DMS 273 (cell line): ENCODE results near the gene NEURL3.
"Not testable (repeated sequence)": the region's sequence is repeated elsewhere in the genome, so short reads cannot be mapped to it uniquely, and the experiment has no call there.

ENCODE experiments used
- DNase-seq: peaks from one replicate; lab custom pipeline; 2025; ENCODE audit not compliant: unreplicated experiment; lab: John Stamatoyannopoulos, UW

NEURL3 gene

GRCh38 chr2:96508521-96509113 lies 3.5 kb upstream of the NEURL3 start:
- no peak for DNase-seq

GRCh38 chr2:96507957-96508520 lies 2.9 kb upstream of the NEURL3 start:
- DNase-seq: peak; percentile 86

GRCh38 chr2:96506907-96507240 lies 1.7 kb upstream of the NEURL3 start:
- no peak for DNase-seq

- DNase-seq: no peak
Observed at GRCh38 chr2:96506016-96506906, 1.1 kb upstream of the NEURL3 start.

GRCh38 chr2:96503637-96504243 lies 1.4 kb downstream of the NEURL3 start:
- DNase-seq: no peak

- no peak for DNase-seq
Observed at GRCh38 chr2:96502891-96503636, 2.1 kb downstream of the NEURL3 start.

GRCh38 chr2:96501886-96502810 lies 3.0 kb downstream of the NEURL3 start:
- DNase-seq: no peak

- DNase-seq: no peak
Observed at GRCh38 chr2:96501471-96501874, 3.7 kb downstream of the NEURL3 start.

GRCh38 chr2:96500385-96501066 lies 4.6 kb downstream of the NEURL3 start:
- no peak for DNase-seq

- DNase-seq: no peak
Observed at GRCh38 chr2:96499061-96499960, 5.8 kb downstream of the NEURL3 start.

- not testable (repeated sequence) for DNase-seq
Observed at GRCh38 chr2:96498611-96499010, 6.5 kb downstream of the NEURL3 start.

GRCh38 chr2:96498021-96498431 lies 7.1 kb downstream of the NEURL3 start:
- peak; percentile 58 for DNase-seq

- no peak for DNase-seq
Observed at GRCh38 chr2:96495982-96496629, 9.1 kb downstream of the NEURL3 start.

- no peak for DNase-seq
Observed at GRCh38 chr2:96494188-96494587, 11.0 kb downstream of the NEURL3 start.

- no peak for DNase-seq
Observed at GRCh38 chr2:96493072-96493471, 12.1 kb downstream of the NEURL3 start.

- no peak for DNase-seq
Observed at GRCh38 chr2:96491860-96492497, 13.2 kb downstream of the NEURL3 start.

GRCh38 chr2:96489663-96490062 lies 15.5 kb downstream of the NEURL3 start:
- no peak for DNase-seq
